Skeletal muscle tissue (tissue), 4 donors: Measurements from ENCODE around the gene CLEC9A. TPM values are rescaled to one million over a fixed set of nuclear protein-coding genes. Genes with fewer than 3 reads are reported as not detected.

ENCODE experiments used
- H3K27ac ChIP-seq: one replicate; pipeline ENCODE4 v1.7.0; 2013; ENCODE audit warnings: mild to moderate bottlenecking, low read depth, low read length, inconsistent platforms
- H3K27me3 ChIP-seq, 3 donors: one replicate each; pipeline ENCODE4 v1.7.0; 2013; ENCODE audit warnings: low read length in 3 of 3; ENCODE audit not compliant: control insufficient read depth in 3 of 3, insufficient read depth in 3 of 3
- H3K36me3 ChIP-seq, 3 donors: one replicate each; pipeline ENCODE4 v1.7.0; 2013; ENCODE audit warnings: low read length in 3 of 3; ENCODE audit not compliant: control insufficient read depth in 3 of 3, insufficient read depth in 3 of 3
- H3K4me1 ChIP-seq, 3 donors: one replicate each; pipeline ENCODE4 v1.7.0; 2013; ENCODE audit warnings: low read length in 3 of 3, mild to moderate bottlenecking in 3 of 3; ENCODE audit not compliant: control insufficient read depth in 3 of 3, insufficient read depth in 3 of 3
- H3K4me3 ChIP-seq, 3 donors: one replicate each; pipeline ENCODE4 v1.7.0; 2013; ENCODE audit warnings: low read length in 3 of 3
- H3K9ac ChIP-seq, 3 donors: one replicate each; pipeline ENCODE4 v1.7.0; 2013; ENCODE audit warnings: low read length in 3 of 3, mild to moderate bottlenecking in 3 of 3, moderate library complexity in 2 of 3, low read depth in 1 of 3
- H3K9me3 ChIP-seq, 3 donors: one replicate each; pipeline ENCODE4 v1.7.0; 2013; ENCODE audit warnings: low read length in 3 of 3; ENCODE audit not compliant: control insufficient read depth in 3 of 3
- total RNA-seq: library from RNA; depleted of rRNA; stranded (reverse); fragments of >200 nt; gene quantifications from one replicate; pipeline ENCODE4 v1.2.3, GENCODE V29; 2014
- donor health status: Osteomylitis.

Gene CLEC9A
- total RNA-seq, 1 donor from 2014 or later = not detected

- H3K9ac ChIP-seq = no peak overlapping the region
- H3K27me3 ChIP-seq = no peaks in the 10 kb centered on the region
- no peak overlapping the region for H3K27ac ChIP-seq
- peaks cover 0 to 2% (median 2%) of the 10 kb centered on the region in 3 donors for H3K9me3 ChIP-seq
- peaks cover 0 to 3% (median 0%) of the 10 kb centered on the region in 3 donors for H3K4me1 ChIP-seq
- no peak overlapping the region for H3K4me3 ChIP-seq
- H3K36me3 ChIP-seq = no peaks in the 10 kb centered on the region
Observed at GRCh38 chr12:10082117-10082874, 51.8 kb downstream of the CLEC9A start.

DNA sequence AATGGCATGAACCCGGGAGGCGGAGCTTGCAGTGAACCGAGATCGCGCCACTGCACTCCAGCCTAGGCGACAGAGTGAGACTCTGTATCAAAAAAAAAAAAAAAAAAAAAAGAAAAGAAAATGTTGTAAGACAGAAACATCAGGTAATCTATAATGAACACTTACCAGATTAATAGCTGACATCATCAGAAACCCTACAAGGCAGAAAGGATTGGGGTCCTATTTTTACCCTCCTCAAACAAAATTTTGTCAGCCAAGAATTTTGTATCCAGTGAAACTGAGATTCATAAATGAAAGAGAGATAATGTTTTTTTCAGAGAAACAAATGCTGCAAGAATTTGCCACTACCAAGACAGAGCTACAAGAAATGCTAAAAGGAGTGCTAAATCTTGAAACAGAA, 54.3 kb downstream of the CLEC9A start:
- H3K9me3 ChIP-seq = peaks cover 0 to 2% (median 2%) of the 10 kb centered on the region in 3 donors
- no peak overlapping the region for H3K9ac ChIP-seq
- H3K36me3 ChIP-seq = no peaks in the 10 kb centered on the region
- H3K27me3 ChIP-seq = no peaks in the 10 kb centered on the region
- H3K4me3 ChIP-seq = no peak overlapping the region
- H3K27ac ChIP-seq = no peak overlapping the region
- H3K4me1 ChIP-seq = peaks cover 0 to 3% (median 0%) of the 10 kb centered on the region in 3 donors

DNA sequence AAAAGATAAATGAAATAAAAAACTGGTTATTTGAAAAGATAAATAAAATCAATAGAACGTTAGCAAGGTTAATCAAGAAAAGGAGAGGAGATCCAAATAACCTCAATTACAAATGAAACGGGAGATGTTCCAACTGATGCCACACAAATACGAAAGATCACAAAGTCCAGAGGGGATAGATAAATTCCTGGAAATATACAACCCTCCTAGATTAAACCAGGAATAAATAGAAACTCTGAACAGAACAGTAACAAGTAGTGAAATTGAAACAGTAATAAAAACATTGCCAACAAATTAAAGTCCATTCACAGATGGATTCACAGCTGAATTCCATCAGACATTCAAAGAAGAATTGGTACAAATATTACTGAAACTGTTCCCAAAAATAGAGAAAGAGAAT, 55.9 kb downstream of the CLEC9A start:
- no peak overlapping the region for H3K4me3 ChIP-seq
- peaks cover 0 to 2% (median 2%) of the 10 kb centered on the region in 3 donors for H3K9me3 ChIP-seq

DNA sequence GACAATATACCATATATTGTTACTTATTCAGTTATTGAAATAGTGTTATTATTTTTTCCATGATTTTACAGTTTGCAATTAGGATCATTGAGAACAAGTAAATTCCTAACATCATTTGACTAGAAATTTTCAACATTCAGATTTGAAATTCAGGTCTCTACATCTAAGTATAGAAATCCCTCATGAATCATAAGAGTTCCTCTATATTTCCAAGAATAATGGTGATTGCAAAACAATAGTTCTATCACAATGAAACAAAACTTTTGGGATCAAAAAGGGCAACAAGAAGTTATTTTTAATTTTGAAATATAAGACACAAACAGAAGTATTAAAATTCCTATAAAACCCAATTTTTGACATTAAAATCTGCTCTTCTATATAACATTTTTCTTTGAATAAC, 57.5 kb downstream of the CLEC9A start:
- no peak overlapping the region for H3K9ac ChIP-seq
- H3K27me3 ChIP-seq = no peaks in the 10 kb centered on the region
- H3K4me3 ChIP-seq = no peak overlapping the region
- H3K9me3 ChIP-seq = peaks cover 0 to 2% (median 2%) of the 10 kb centered on the region in 3 donors
- H3K27ac ChIP-seq = no peak overlapping the region
- no peaks in the 10 kb centered on the region for H3K36me3 ChIP-seq
- H3K4me1 ChIP-seq = no peaks in the 10 kb centered on the region

More for the DNA sequence above, 55.9 kb downstream of the CLEC9A start:
- no peak overlapping the region for H3K27ac ChIP-seq
- no peaks in the 10 kb centered on the region for H3K36me3 ChIP-seq
- no peaks in the 10 kb centered on the region for H3K27me3 ChIP-seq
- no peak overlapping the region for H3K9ac ChIP-seq
- H3K4me1 ChIP-seq = peaks cover 0 to 3% (median 0%) of the 10 kb centered on the region in 3 donors

- Histone ChIP-seq H3K9me3 (no peaks in the 10 kb centered on the region), H3K9ac (no peak overlapping the region), H3K4me3 (no peak overlapping the region), H3K36me3 (no peaks in the 10 kb centered on the region), H3K27ac (no peak overlapping the region), H3K27me3 (no peaks in the 10 kb centered on the region), H3K4me1 (no peaks in the 10 kb centered on the region)
Observed at GRCh38 chr12:10088955-10089900, 58.7 kb downstream of the CLEC9A start.

DNA sequence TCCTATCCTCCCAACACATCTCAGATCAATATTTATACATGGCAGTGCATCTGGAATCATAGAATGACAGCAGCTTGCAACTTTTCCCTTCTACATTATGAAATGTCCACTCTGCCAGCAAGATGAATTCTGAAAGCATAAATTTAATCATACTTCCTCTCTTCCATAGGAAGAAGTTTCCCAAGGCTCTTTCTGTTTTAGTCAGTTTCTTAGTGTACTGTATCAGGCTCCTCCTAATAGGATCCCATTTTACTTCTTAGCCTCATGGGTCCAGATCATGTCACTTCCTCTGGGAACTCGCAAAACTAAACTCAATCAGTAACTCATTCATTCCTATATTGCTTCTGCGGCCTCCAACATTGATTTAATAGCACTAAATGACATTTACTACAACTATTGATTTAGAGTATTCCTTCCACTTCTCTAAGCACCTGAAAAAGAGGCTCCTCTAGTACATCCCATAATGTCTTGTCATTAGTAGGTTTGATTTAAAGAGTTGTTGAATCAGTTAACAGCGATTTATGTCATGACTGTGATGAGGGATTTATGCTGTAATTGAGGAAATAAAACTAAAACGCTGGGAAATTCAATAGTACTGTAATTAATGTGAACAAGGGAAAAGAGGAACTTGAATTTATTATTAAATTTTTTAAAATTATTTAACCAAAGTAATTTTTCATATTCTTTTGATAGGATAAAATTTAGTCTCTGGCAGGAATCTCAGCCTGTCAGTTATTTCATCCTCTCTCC, 64.3 kb downstream of the CLEC9A start:
- H3K9me3 ChIP-seq = no peaks in the 10 kb centered on the region
- H3K4me1 ChIP-seq = no peaks in the 10 kb centered on the region
- H3K4me3 ChIP-seq = no peak overlapping the region
- peak overlapping the region; percentile 50 for H3K27ac ChIP-seq
- no peaks in the 10 kb centered on the region for H3K36me3 ChIP-seq
- no peaks in the 10 kb centered on the region for H3K27me3 ChIP-seq
- H3K9ac ChIP-seq = no peak overlapping the region

GRCh38 chr12:10095971-10096370, 65.5 kb downstream of the CLEC9A start:
- Histone ChIP-seq H3K27me3 (no peaks in the 10 kb centered on the region), H3K27ac (no peak overlapping the region), H3K9me3 (no peaks in the 10 kb centered on the region), H3K4me3 (peak overlapping the region in 1 of 3 donors; percentile 53), H3K9ac (no peak overlapping the region), H3K4me1 (peaks cover under 1 to 4% (median 3%) of the 10 kb centered on the region in 3 donors), H3K36me3 (no peaks in the 10 kb centered on the region)

- H3K4me3 ChIP-seq = peak overlapping the region in 1 of 3 donors; percentile 35
- peaks cover 5 to 9% (median 9%) of the 10 kb centered on the region in 3 donors for H3K4me1 ChIP-seq
- H3K27ac ChIP-seq = no peak overlapping the region
- no peaks in the 10 kb centered on the region for H3K36me3 ChIP-seq
- H3K9ac ChIP-seq = peak overlapping the region in 1 of 3 donors; percentile 45
- H3K27me3 ChIP-seq = no peaks in the 10 kb centered on the region
- H3K9me3 ChIP-seq = no peaks in the 10 kb centered on the region
Observed at GRCh38 chr12:10097521-10097920, 67.0 kb downstream of the CLEC9A start.

GRCh38 chr12:10098791-10099190, 68.3 kb downstream of the CLEC9A start, which contains the start of gene CLEC1A:
Gene CLEC1A (minus strand): TSS chr12:10098985. CDS start chr12:10098922, 63 bp downstream.
- H3K27ac ChIP-seq = peak within 1 kb of the TSS; percentile 65
- H3K4me3 ChIP-seq = peak within 1 kb of the TSS in 2 of 3 donors; percentile 50 to 52
- H3K4me1 ChIP-seq = peaks cover 5 to 9% (median 9%) of the 10 kb centered on the region in 3 donors
- H3K9ac ChIP-seq = peak within 1 kb of the TSS in 1 of 3 donors; percentile 45
- H3K9me3 ChIP-seq = no peaks in the 10 kb centered on the region
- no peaks in the 10 kb centered on the region for H3K36me3 ChIP-seq
- H3K27me3 ChIP-seq = no peaks in the 10 kb centered on the region
